ENCODE data around the gene RAD23A.
"Not testable (repeated sequence)": the region's sequence is repeated elsewhere in the genome, so short reads cannot be mapped to it uniquely, and the experiment has no call there.

- TF ChIP-seq EZH2 (IDR thresholded peaks at IDR 0.05; ENCODE audit: insufficient read depth, low read length); CTCF (IDR thresholded peaks at IDR 0.05; ENCODE audit: insufficient read depth, low read depth, low read length): not testable (repeated sequence)
Observed at GRCh38 chr19:12955575-12955974, 9.9 kb downstream of the RAD23A start.

All from astrocyte (in vitro differentiated cells and primary cell).